Effector CD4-positive, alpha-beta T cell (primary cell): ENCODE data around the gene NID2.

Experiments
- DNase-seq: peaks from one replicate; pipeline ENCODE4 v3.0.0-alpha.2; 2020
- total RNA-seq: gene quantifications from one replicate; lab custom pipeline; 2026; lab: John Stamatoyannopoulos, UW

The NID2 gene
- 1.7 reads per million for total RNA-seq

GRCh38 chr14:52068615-52069306 is at the start of gene NID2:
NID2 (minus strand) TSS chr14:52069059; CDS start chr14:52068994, 65 bp downstream.
- DNase-seq, result peak; percentile 11

- no peak for DNase-seq
Measured at GRCh38 chr14:52117111-52117832, 48.4 kb upstream of the NID2 start.

GRCh38 chr14:52115286-52115685 is 46.4 kb upstream of the NID2 start:
- DNase-seq, result no peak

- DNase-seq, result no peak
Measured at GRCh38 chr14:52112336-52113018, 43.6 kb upstream of the NID2 start.

- DNase-seq, result no peak
Measured at GRCh38 chr14:52111583-52111982, 42.7 kb upstream of the NID2 start.

- DNase-seq, result no peak
Measured at GRCh38 chr14:52110441-52111086, 41.7 kb upstream of the NID2 start.

GRCh38 chr14:52108823-52109222 is 40.0 kb upstream of the NID2 start:
- DNase-seq, result no peak

- DNase-seq, result no peak
Measured at GRCh38 chr14:52106840-52107239, 38.0 kb upstream of the NID2 start.

GRCh38 chr14:52103416-52103815 is 34.6 kb upstream of the NID2 start:
- DNase-seq, result no peak

GRCh38 chr14:52095794-52096193 is 26.9 kb upstream of the NID2 start:
- DNase-seq, result no peak

GRCh38 chr14:52095336-52095735 is 26.5 kb upstream of the NID2 start:
- no peak for DNase-seq

GRCh38 chr14:52094546-52095271 is 25.9 kb upstream of the NID2 start:
- no peak for DNase-seq

- DNase-seq, result no peak
Measured at GRCh38 chr14:52091928-52092327, 23.1 kb upstream of the NID2 start.

- no peak for DNase-seq
Measured at GRCh38 chr14:52090936-52091335, 22.1 kb upstream of the NID2 start.

GRCh38 chr14:52089218-52089617 is 20.4 kb upstream of the NID2 start:
- no peak for DNase-seq

GRCh38 chr14:52086711-52087110 is 17.9 kb upstream of the NID2 start:
- DNase-seq, result no peak

- DNase-seq, result no peak
Measured at GRCh38 chr14:52082903-52083302, 14.0 kb upstream of the NID2 start.

- DNase-seq, result no peak
Measured at GRCh38 chr14:52081964-52082363, 13.1 kb upstream of the NID2 start.

GRCh38 chr14:52080808-52081755 is 12.2 kb upstream of the NID2 start:
- no peak for DNase-seq

GRCh38 chr14:52080158-52080800 is 11.4 kb upstream of the NID2 start:
- no peak for DNase-seq
